Tibial nerve (tissue), 4 donors: ENCODE results near the gene PTGES2.

Source experiments
- EP300 ChIP-seq, 2 donors: sonication (generic); formaldehyde crosslinking; IDR thresholded peaks; one replicate each; pipeline ENCODE4 v1.6.1; 2017; ENCODE audit warnings: antibody characterized with exemption in 2 of 2, mild to moderate bottlenecking in 1 of 2
- POLR2A ChIP-seq, 2 donors: fragments of 450-650 bp; IDR thresholded peaks; one replicate each; pipeline ENCODE4 v1.6.1; 2017; ENCODE audit warnings: antibody characterized with exemption in 2 of 2, mild to moderate bottlenecking in 2 of 2, moderate library complexity in 2 of 2
- TF ChIP-seq, protein P1 (sequence below), 5 experiments: fragments of 200-600 bp in 3 of 5; fragments of 450-650 bp in 2 of 5; sonication (generic) in 3 of 5; IDR thresholded peaks; one replicate each; pipeline ENCODE4 v1.5.1; 2016 to 2019; ENCODE audit warnings: antibody characterized with exemption in 5 of 5, mild to moderate bottlenecking in 3 of 5, moderate library complexity in 2 of 5

- TF ChIP-seq, protein P1, sequence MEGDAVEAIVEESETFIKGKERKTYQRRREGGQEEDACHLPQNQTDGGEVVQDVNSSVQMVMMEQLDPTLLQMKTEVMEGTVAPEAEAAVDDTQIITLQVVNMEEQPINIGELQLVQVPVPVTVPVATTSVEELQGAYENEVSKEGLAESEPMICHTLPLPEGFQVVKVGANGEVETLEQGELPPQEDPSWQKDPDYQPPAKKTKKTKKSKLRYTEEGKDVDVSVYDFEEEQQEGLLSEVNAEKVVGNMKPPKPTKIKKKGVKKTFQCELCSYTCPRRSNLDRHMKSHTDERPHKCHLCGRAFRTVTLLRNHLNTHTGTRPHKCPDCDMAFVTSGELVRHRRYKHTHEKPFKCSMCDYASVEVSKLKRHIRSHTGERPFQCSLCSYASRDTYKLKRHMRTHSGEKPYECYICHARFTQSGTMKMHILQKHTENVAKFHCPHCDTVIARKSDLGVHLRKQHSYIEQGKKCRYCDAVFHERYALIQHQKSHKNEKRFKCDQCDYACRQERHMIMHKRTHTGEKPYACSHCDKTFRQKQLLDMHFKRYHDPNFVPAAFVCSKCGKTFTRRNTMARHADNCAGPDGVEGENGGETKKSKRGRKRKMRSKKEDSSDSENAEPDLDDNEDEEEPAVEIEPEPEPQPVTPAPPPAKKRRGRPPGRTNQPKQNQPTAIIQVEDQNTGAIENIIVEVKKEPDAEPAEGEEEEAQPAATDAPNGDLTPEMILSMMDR (IDR thresholded peaks at IDR 0.05): no peak
- TF ChIP-seq POLR2A (IDR thresholded peaks at IDR 0.05) (no peak), EP300 (IDR thresholded peaks at IDR 0.05) (no peak)
Observed at GRCh38 chr9:128123451-128124080, 4.0 kb downstream of the PTGES2 start.
